SK-N-SH treated with all-trans-retinoic acid at 6 μM for 48 hours (cell line): ENCODE results near the gene ARF3.

Experiments used
- ATAC-seq: fragments of 200-7000 bp; cut with Tn5 transposase; 3 replicates; pipeline ENCODE4 v1.9.1; 2020; ENCODE audit warnings: mild to moderate bottlenecking, moderate library complexity
- ARNTL ChIP-seq: fragments of 450-650 bp; formaldehyde crosslinking; IDR thresholded peaks from 2 replicates; pipeline ENCODE4 v1.5.0; 2020; ENCODE audit warnings: low read depth, mild to moderate bottlenecking, moderate library complexity, borderline replicate concordance
- BACH2 ChIP-seq: fragments of 250-450 bp; sonication (Bioruptor Pico); IDR thresholded peaks from 2 replicates; pipeline ENCODE4 v1.9.0; 2021; ENCODE audit warnings: mild to moderate bottlenecking, borderline replicate concordance
- CREB5 ChIP-seq: fragments of 250-450 bp; sonication (Bioruptor Pico); IDR thresholded peaks from 2 replicates; pipeline ENCODE4 v1.5.1; 2020; ENCODE audit warnings: low read depth, mild to moderate bottlenecking, moderate library complexity
- CSDC2 ChIP-seq: fragments of 250-450 bp; sonication (Bioruptor Pico); IDR thresholded peaks from 2 replicates; pipeline ENCODE4 v1.5.0; 2020; ENCODE audit warnings: mild to moderate bottlenecking, moderate library complexity
- ESRRG ChIP-seq: fragments of 250-450 bp; sonication (Bioruptor Pico); IDR thresholded peaks from 2 replicates; pipeline ENCODE4 v1.6.1; 2021; ENCODE audit warnings: mild to moderate bottlenecking
- GLIS3 ChIP-seq: fragments of 250-450 bp; sonication (Bioruptor Pico); IDR thresholded peaks from 2 replicates; pipeline ENCODE4 v1.5.0; 2020; ENCODE audit warnings: mild to moderate bottlenecking, moderate library complexity
- ISL1 ChIP-seq: fragments of 250-450 bp; sonication (Bioruptor Pico); IDR thresholded peaks from 2 replicates; pipeline ENCODE4 v2.1.2; 2022; ENCODE audit warnings: mild to moderate bottlenecking, moderate library complexity
- OSR1 ChIP-seq: fragments of 250-450 bp; sonication (Bioruptor Pico); IDR thresholded peaks from 2 replicates; pipeline ENCODE4 v1.8.0; 2022; ENCODE audit warnings: moderate library complexity, mild to moderate bottlenecking, inconsistent platforms
- PATZ1 ChIP-seq: fragments of 250-450 bp; sonication (Bioruptor Pico); IDR thresholded peaks from 2 replicates; pipeline ENCODE4 v1.8.0; 2020; ENCODE audit warnings: mild to moderate bottlenecking, moderate library complexity, borderline replicate concordance
- POU6F1 ChIP-seq: fragments of 250-450 bp; sonication (Bioruptor Pico); IDR thresholded peaks from 2 replicates; pipeline ENCODE4 v1.8.0; 2021; ENCODE audit warnings: low read depth, mild to moderate bottlenecking, moderate library complexity, borderline replicate concordance
- PPARA ChIP-seq: fragments of 250-450 bp; sonication (Bioruptor Pico); IDR thresholded peaks from 2 replicates; pipeline ENCODE4 v1.5.0; 2020; ENCODE audit warnings: mild to moderate bottlenecking, borderline replicate concordance
- RARB ChIP-seq: fragments of 250-450 bp; sonication (Bioruptor Pico); IDR thresholded peaks from 2 replicates; pipeline ENCODE4 v1.8.0; 2021; ENCODE audit warnings: mild to moderate bottlenecking, moderate library complexity
- SNAI2 ChIP-seq: fragments of 250-450 bp; sonication (Bioruptor Pico); IDR thresholded peaks from 2 replicates; pipeline ENCODE4 v1.5.0; 2020; ENCODE audit warnings: mild to moderate bottlenecking, moderate library complexity
- TCF4 ChIP-seq: fragments of 250-450 bp; sonication (Bioruptor Pico); IDR thresholded peaks from 2 replicates; pipeline ENCODE4 v1.8.0; 2021; ENCODE audit warnings: mild to moderate bottlenecking, moderate library complexity, borderline replicate concordance
- TOX ChIP-seq: fragments of 250-450 bp; sonication (Bioruptor Pico); IDR thresholded peaks from 2 replicates; pipeline ENCODE4 v1.8.0; 2021; ENCODE audit warnings: mild to moderate bottlenecking, moderate library complexity, borderline replicate concordance
- ZC3H10 ChIP-seq: fragments of 250-450 bp; sonication (Bioruptor Pico); IDR thresholded peaks from 2 replicates; pipeline ENCODE4 v1.5.1; 2021; ENCODE audit warnings: mild to moderate bottlenecking, moderate library complexity
- ZFP3 ChIP-seq: fragments of 250-450 bp; sonication (Bioruptor Pico); IDR thresholded peaks from 2 replicates; pipeline ENCODE4 v1.5.0; 2020; ENCODE audit warnings: mild to moderate bottlenecking, moderate library complexity
- ZFP30 ChIP-seq: fragments of 450-650 bp; formaldehyde crosslinking; IDR thresholded peaks from 2 replicates; pipeline ENCODE4 v1.5.0; 2022; ENCODE audit warnings: mild to moderate bottlenecking, moderate library complexity
- ZNF565 ChIP-seq: fragments of 450-650 bp; formaldehyde crosslinking; conservative IDR thresholded peaks from 2 replicates; pipeline ENCODE4 v1.5.0; 2020; ENCODE audit warnings: low read depth, mild to moderate bottlenecking, moderate library complexity
- ZNF70 ChIP-seq: fragments of 450-650 bp; formaldehyde crosslinking; IDR thresholded peaks from 2 replicates; pipeline ENCODE4 v1.5.0; 2020; ENCODE audit warnings: mild to moderate bottlenecking, moderate library complexity
- ZNF8 ChIP-seq: fragments of 450-650 bp; formaldehyde crosslinking; IDR thresholded peaks from 2 replicates; pipeline ENCODE4 v1.5.0; 2020; ENCODE audit warnings: mild to moderate bottlenecking, moderate library complexity

ARF3 gene

GRCh38 chr12:48954841-48955501, 2.3 kb downstream of the ARF3 start:
- TF ChIP-seq ZC3H10 (CRISPR knock-in tag) (no peak), PPARA (CRISPR knock-in tag) (no peak), ZNF8 (CRISPR knock-in tag) (no peak), CSDC2 (CRISPR knock-in tag) (no peak), RARB (CRISPR knock-in tag) (no peak), PATZ1 (CRISPR knock-in tag) (no peak), ISL1 (CRISPR knock-in tag) (no peak), GLIS3 (CRISPR knock-in tag) (no peak), ZFP3 (CRISPR knock-in tag) (no peak), ZFP30 (CRISPR knock-in tag) (no peak), CREB5 (CRISPR knock-in tag) (no peak), ARNTL (CRISPR knock-in tag) (no peak)
- no peak for ATAC-seq

GRCh38 chr12:48954061-48954460, 3.2 kb downstream of the ARF3 start:
- ATAC-seq, result no peak
- TF ChIP-seq CREB5 (CRISPR knock-in tag) (no peak), ZC3H10 (CRISPR knock-in tag) (no peak), ZNF70 (CRISPR knock-in tag) (no peak), TCF4 (CRISPR knock-in tag) (no peak), ARNTL (CRISPR knock-in tag) (no peak), SNAI2 (CRISPR knock-in tag) (no peak), ZNF565 (CRISPR knock-in tag) (no peak), GLIS3 (CRISPR knock-in tag) (no peak), ZFP30 (CRISPR knock-in tag) (no peak), TOX (no peak), POU6F1 (CRISPR knock-in tag) (no peak), OSR1 (CRISPR knock-in tag) (no peak), ZFP3 (CRISPR knock-in tag) (no peak), ESRRG (CRISPR knock-in tag) (no peak), CSDC2 (CRISPR knock-in tag) (no peak), ZNF8 (CRISPR knock-in tag) (no peak)

GRCh38 chr12:48952691-48953090, 4.6 kb downstream of the ARF3 start:
- no peak for ATAC-seq

More at GRCh38 chr12:48952691-48953090, 4.6 kb downstream of the ARF3 start:
- TF ChIP-seq RARB (CRISPR knock-in tag) (no peak), GLIS3 (CRISPR knock-in tag) (no peak), PATZ1 (CRISPR knock-in tag) (no peak), CREB5 (CRISPR knock-in tag) (no peak), ESRRG (CRISPR knock-in tag) (no peak), BACH2 (CRISPR knock-in tag) (no peak), TOX (no peak), TCF4 (CRISPR knock-in tag) (no peak), SNAI2 (CRISPR knock-in tag) (no peak)
